Neural cell (in vitro differentiated cells): Measurements from ENCODE around the gene LRRC37A3. TPM values are rescaled to one million over a fixed set of nuclear protein-coding genes. Genes with fewer than 3 reads are reported as not detected.

Experiments
- H2AFZ ChIP-seq: fragments of 200-600, 300-800 bp; sonication (generic), shearing (Covaris generic); 2 replicates; pipeline ENCODE4 v1.6.0; 2014; ENCODE audit warnings: low read depth, mild to moderate bottlenecking, antibody characterized with exemption, low read length, moderate library complexity
- H3F3A ChIP-seq: fragments of 200-600 bp; shearing (Covaris generic); 2 replicates; pipeline ENCODE4 v1.6.1; 2016; ENCODE audit warnings: mild to moderate bottlenecking, moderate library complexity, mixed read lengths, antibody characterized with exemption, low read length; ENCODE audit not compliant: insufficient read depth, poor library complexity, severe bottlenecking
- H3K27ac ChIP-seq: fragments of 200-600, 300-800 bp; sonication (generic), shearing (Covaris generic); 2 replicates; pipeline ENCODE4 v1.5.1; 2014; ENCODE audit warnings: mild to moderate bottlenecking, low read length, moderate library complexity
- H3K27me3 ChIP-seq: fragments of 300-800, 200-600 bp; sonication (generic), shearing (Covaris generic); 2 replicates; pipeline ENCODE4 v1.6.0; 2014; ENCODE audit warnings: mild to moderate bottlenecking, low read depth, low read length, moderate library complexity; ENCODE audit not compliant: insufficient read depth
- H3K36me3 ChIP-seq: fragments of 300-800, 200-600 bp; sonication (generic), shearing (Covaris generic); 2 replicates; pipeline ENCODE4 v1.5.1; 2014; ENCODE audit warnings: mild to moderate bottlenecking, antibody characterized with exemption, low read length, moderate library complexity; ENCODE audit not compliant: insufficient read depth
- H3K4me2 ChIP-seq: fragments of 300-800, 200-600 bp; sonication (generic), shearing (Covaris generic); 2 replicates; pipeline ENCODE4 v1.6.0; 2014; ENCODE audit warnings: mild to moderate bottlenecking, low read length
- H3K4me3 ChIP-seq: fragments of 300-800, 200-600 bp; sonication (generic), shearing (Covaris generic); 2 replicates; pipeline ENCODE4 v1.5.1; 2014; ENCODE audit warnings: mild to moderate bottlenecking, low read length, moderate library complexity
- H3K79me2 ChIP-seq: fragments of 200-600 bp; shearing (Covaris generic); replicated peaks from 2 replicates; pipeline ENCODE4 v1.6.0; 2014; ENCODE audit warnings: mild to moderate bottlenecking, low read length, moderate library complexity; ENCODE audit not compliant: insufficient read depth
- H3K9ac ChIP-seq: fragments of 300-800, 200-600 bp; sonication (generic), shearing (Covaris generic); 2 replicates; pipeline ENCODE4 v1.6.1; 2016; ENCODE audit warnings: mild to moderate bottlenecking, low read length, mixed read lengths
- H3K9me2 ChIP-seq: fragments of 200-600 bp; shearing (Covaris generic); 2 replicates; pipeline ENCODE4 v1.6.1; 2016; ENCODE audit warnings: mild to moderate bottlenecking, low read length, mixed read lengths; ENCODE audit not compliant: insufficient read depth
- H3K9me3 ChIP-seq: fragments of 200-600, 300-800 bp; sonication (generic), shearing (Covaris generic); 2 replicates; pipeline ENCODE4 v1.6.1; 2016; ENCODE audit warnings: mild to moderate bottlenecking, mixed run types, low read length, moderate library complexity, mixed read lengths
- H4K20me1 ChIP-seq: fragments of 200-600 bp; shearing (Covaris generic); 2 replicates; pipeline ENCODE4 v1.6.1; 2016; ENCODE audit warnings: mild to moderate bottlenecking, mixed run types; ENCODE audit not compliant: insufficient read depth
- EP300 ChIP-seq: fragments of 450-650 bp; conservative IDR thresholded peaks from 2 replicates; pipeline ENCODE4 v1.6.1; 2014; ENCODE audit warnings: antibody characterized with exemption, mild to moderate bottlenecking, moderate library complexity; ENCODE audit not compliant: poor library complexity, severe bottlenecking
- EZH2 ChIP-seq: fragments of 200-600, 300-800 bp; shearing (Covaris generic), sonication (generic); IDR thresholded peaks from 2 replicates; pipeline ENCODE4 v1.6.1; 2014; ENCODE audit warnings: antibody characterized with exemption, low read length, borderline replicate concordance, mild to moderate bottlenecking; ENCODE audit not compliant: insufficient read depth, poor library complexity, severe bottlenecking
- MXI1 ChIP-seq: fragments of 450-650 bp; conservative IDR thresholded peaks from 2 replicates; pipeline ENCODE4 v1.6.1; 2014; ENCODE audit warnings: antibody characterized with exemption, mild to moderate bottlenecking; ENCODE audit not compliant: poor library complexity, severe bottlenecking
- POLR2AphosphoS5 ChIP-seq: IDR thresholded peaks from 2 replicates; pipeline ENCODE4 v1.6.1; 2012
- RAD21 ChIP-seq: fragments of 450-650 bp; conservative IDR thresholded peaks from 2 replicates; pipeline ENCODE4 v1.6.1; 2014; ENCODE audit warnings: antibody characterized with exemption, mild to moderate bottlenecking, moderate library complexity
- SMC3 ChIP-seq: fragments of 450-650 bp; conservative IDR thresholded peaks from 2 replicates; pipeline ENCODE4 v1.6.1; 2014; ENCODE audit warnings: antibody characterized with exemption, mild to moderate bottlenecking, moderate library complexity; ENCODE audit not compliant: poor library complexity
- TAF1 ChIP-seq: IDR thresholded peaks from 2 replicates; pipeline ENCODE4 v1.6.1; 2012; ENCODE audit warnings: low read depth
- polyA plus RNA-seq: library from polyadenylated mRNA; depleted of rRNA; stranded (reverse); fragments of >200 nt; gene quantifications from 2 replicates; pipeline ENCODE4 v1.2.3, GENCODE V29; 2014
- TF ChIP-seq, protein P1 (sequence below): IDR thresholded peaks from 2 replicates; pipeline ENCODE4 v1.6.1; 2012; ENCODE audit warnings: borderline replicate concordance
- TF ChIP-seq, protein P2 (sequence below): fragments of 450-650 bp; IDR thresholded peaks from 2 replicates; pipeline ENCODE4 v1.5.1; 2014; ENCODE audit warnings: antibody characterized with exemption, mild to moderate bottlenecking, moderate library complexity; ENCODE audit not compliant: poor library complexity, severe bottlenecking

LRRC37A3 gene
- polyA plus RNA-seq, 1 donor from 2014 or later, result 5.3 TPM

DNA sequence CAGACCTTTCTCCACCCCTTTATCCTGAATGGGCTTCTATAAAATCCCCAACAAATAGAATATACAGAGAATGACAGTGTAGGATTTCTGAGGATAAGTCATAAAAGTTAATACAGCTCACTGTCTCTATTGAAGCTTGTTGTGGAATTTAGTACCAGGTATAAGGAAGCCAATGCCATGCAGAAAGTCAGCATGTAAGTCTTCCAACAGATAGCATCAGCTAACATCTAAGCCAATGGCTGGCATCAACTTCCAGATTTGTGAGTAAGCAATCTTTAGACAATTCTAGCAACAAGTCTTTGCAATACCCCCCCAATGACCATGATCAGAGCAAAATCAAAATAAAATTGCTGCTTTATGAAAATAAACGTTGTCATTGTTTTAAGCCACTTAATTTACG, 22.5 kb upstream of the LRRC37A3 start:
- Histone ChIP-seq H3K4me3 (no peak overlapping the region), H3K9me2 (no peaks in the 10 kb centered on the region), H2AFZ (no peak overlapping the region), H3K27ac (no peak overlapping the region), H3K9ac (no peak overlapping the region), H3F3A (no peaks in the 10 kb centered on the region), H3K36me3 (no peaks in the 10 kb centered on the region), H3K4me2 (no peak overlapping the region), H3K9me3 (no peaks in the 10 kb centered on the region), H3K79me2 (no peaks in the 10 kb centered on the region), H3K27me3 (no peaks in the 10 kb centered on the region), H4K20me1 (no peaks in the 10 kb centered on the region)
- TF ChIP-seq, protein P1, sequence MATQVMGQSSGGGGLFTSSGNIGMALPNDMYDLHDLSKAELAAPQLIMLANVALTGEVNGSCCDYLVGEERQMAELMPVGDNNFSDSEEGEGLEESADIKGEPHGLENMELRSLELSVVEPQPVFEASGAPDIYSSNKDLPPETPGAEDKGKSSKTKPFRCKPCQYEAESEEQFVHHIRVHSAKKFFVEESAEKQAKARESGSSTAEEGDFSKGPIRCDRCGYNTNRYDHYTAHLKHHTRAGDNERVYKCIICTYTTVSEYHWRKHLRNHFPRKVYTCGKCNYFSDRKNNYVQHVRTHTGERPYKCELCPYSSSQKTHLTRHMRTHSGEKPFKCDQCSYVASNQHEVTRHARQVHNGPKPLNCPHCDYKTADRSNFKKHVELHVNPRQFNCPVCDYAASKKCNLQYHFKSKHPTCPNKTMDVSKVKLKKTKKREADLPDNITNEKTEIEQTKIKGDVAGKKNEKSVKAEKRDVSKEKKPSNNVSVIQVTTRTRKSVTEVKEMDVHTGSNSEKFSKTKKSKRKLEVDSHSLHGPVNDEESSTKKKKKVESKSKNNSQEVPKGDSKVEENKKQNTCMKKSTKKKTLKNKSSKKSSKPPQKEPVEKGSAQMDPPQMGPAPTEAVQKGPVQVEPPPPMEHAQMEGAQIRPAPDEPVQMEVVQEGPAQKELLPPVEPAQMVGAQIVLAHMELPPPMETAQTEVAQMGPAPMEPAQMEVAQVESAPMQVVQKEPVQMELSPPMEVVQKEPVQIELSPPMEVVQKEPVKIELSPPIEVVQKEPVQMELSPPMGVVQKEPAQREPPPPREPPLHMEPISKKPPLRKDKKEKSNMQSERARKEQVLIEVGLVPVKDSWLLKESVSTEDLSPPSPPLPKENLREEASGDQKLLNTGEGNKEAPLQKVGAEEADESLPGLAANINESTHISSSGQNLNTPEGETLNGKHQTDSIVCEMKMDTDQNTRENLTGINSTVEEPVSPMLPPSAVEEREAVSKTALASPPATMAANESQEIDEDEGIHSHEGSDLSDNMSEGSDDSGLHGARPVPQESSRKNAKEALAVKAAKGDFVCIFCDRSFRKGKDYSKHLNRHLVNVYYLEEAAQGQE, result no peak
- TF ChIP-seq TAF1, result no peak
- TF ChIP-seq EZH2, result no peak
- no peak for TF ChIP-seq EP300
- no peak for TF ChIP-seq MXI1
- no peak for TF ChIP-seq POLR2AphosphoS5
- no peak for TF ChIP-seq SMC3
- no peak for TF ChIP-seq RAD21
- TF ChIP-seq, protein P2, sequence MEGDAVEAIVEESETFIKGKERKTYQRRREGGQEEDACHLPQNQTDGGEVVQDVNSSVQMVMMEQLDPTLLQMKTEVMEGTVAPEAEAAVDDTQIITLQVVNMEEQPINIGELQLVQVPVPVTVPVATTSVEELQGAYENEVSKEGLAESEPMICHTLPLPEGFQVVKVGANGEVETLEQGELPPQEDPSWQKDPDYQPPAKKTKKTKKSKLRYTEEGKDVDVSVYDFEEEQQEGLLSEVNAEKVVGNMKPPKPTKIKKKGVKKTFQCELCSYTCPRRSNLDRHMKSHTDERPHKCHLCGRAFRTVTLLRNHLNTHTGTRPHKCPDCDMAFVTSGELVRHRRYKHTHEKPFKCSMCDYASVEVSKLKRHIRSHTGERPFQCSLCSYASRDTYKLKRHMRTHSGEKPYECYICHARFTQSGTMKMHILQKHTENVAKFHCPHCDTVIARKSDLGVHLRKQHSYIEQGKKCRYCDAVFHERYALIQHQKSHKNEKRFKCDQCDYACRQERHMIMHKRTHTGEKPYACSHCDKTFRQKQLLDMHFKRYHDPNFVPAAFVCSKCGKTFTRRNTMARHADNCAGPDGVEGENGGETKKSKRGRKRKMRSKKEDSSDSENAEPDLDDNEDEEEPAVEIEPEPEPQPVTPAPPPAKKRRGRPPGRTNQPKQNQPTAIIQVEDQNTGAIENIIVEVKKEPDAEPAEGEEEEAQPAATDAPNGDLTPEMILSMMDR, result no peak

DNA sequence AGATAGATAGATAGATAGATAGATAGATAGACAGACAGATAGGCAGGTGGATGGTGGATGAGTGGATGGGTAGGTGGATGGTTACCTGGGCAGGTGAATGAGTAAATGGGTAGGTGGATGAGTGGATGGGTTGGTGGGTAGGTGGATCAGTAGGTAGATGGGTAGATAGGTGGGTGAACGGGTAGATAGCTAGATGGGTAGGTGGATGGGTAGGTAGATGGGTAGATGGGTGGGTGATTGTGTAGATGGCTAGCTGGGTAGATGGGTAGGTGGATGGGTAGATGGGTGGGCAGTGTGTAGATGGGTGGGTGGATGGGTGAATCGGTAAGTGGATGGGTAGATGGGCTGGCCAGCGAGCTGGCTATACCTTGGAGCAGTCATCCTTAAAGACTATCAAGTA, 21.8 kb upstream of the LRRC37A3 start:
- H3K9me3 ChIP-seq, result no peaks in the 10 kb centered on the region
- no peaks in the 10 kb centered on the region for H3F3A ChIP-seq
- no peaks in the 10 kb centered on the region for H4K20me1 ChIP-seq
- no peaks in the 10 kb centered on the region for H3K36me3 ChIP-seq
- H3K4me3 ChIP-seq, result no peak overlapping the region
- H2AFZ ChIP-seq, result no peak overlapping the region
- no peaks in the 10 kb centered on the region for H3K27me3 ChIP-seq
- no peak overlapping the region for H3K9ac ChIP-seq
- TF ChIP-seq, protein P1, result no peak
- TF ChIP-seq, protein P2, result no peak
- TF ChIP-seq SMC3 (no peak), TAF1 (no peak), EZH2 (no peak), RAD21 (no peak), EP300 (no peak), MXI1 (no peak)
- H3K4me2 ChIP-seq, result no peak overlapping the region
- H3K9me2 ChIP-seq, result no peaks in the 10 kb centered on the region
- no peaks in the 10 kb centered on the region for H3K79me2 ChIP-seq
- H3K27ac ChIP-seq, result no peak overlapping the region
